D721Med (cell line): ENCODE measurements around the gene PLA2G7.

Experiments used
- DNase-seq: peaks from one replicate; pipeline ENCODE4 v3.0.0; 2011; ENCODE audit warnings: low spot score; ENCODE audit not compliant: insufficient read length
- FAIRE-seq: peaks from 2 replicates; lab custom pipeline; 2011; peaks lifted over from hg19 to GRCh38; lab: Jason Lieb, UNC
- TF ChIP-seq, protein P1 (sequence below): IDR thresholded peaks from 2 replicates; pipeline ENCODE4 v1.5.1; 2012; ENCODE audit warnings: mild to moderate bottlenecking, control low read depth; ENCODE audit not compliant: insufficient read depth; ENCODE audit errors: missing control alignments

PLA2G7 gene

DNA sequence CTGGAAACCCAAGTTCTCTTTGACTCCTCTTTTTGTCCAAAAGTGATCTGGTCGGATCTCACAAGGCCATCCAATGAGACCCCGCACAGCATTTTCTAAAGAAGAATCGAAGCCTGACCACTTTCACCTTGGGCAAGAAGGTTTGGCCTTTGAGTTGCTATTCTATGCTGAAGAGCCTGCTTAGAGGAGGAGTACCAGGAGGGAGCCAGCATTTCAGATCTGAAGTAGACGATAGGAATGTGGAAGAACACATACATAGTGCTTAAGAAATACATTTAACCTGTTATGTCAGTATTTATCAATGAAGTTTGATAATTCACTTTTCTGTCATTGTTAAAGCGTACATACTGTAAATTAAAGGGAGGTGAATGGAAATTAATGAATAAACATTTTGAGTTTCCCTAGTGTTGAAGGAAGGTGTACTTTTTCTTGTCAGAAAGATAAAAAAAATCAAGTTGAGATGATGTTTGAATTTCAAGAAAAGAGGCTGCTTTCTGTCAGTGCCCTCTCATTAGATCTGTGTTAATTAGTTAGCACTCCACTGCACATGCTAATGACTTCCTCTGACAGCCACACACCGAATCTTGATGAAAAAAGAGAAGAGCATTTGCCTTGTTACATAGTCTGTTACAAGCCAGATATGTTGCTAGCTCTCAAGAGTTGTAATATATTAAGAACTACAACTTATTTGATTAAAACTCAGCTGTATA is 58.4 kb downstream of the PLA2G7 start:
- TF ChIP-seq, protein P1, sequence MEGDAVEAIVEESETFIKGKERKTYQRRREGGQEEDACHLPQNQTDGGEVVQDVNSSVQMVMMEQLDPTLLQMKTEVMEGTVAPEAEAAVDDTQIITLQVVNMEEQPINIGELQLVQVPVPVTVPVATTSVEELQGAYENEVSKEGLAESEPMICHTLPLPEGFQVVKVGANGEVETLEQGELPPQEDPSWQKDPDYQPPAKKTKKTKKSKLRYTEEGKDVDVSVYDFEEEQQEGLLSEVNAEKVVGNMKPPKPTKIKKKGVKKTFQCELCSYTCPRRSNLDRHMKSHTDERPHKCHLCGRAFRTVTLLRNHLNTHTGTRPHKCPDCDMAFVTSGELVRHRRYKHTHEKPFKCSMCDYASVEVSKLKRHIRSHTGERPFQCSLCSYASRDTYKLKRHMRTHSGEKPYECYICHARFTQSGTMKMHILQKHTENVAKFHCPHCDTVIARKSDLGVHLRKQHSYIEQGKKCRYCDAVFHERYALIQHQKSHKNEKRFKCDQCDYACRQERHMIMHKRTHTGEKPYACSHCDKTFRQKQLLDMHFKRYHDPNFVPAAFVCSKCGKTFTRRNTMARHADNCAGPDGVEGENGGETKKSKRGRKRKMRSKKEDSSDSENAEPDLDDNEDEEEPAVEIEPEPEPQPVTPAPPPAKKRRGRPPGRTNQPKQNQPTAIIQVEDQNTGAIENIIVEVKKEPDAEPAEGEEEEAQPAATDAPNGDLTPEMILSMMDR = no peak
- FAIRE-seq (no peak), DNase-seq (no peak)

GRCh38 chr6:46674410-46674809 is 60.8 kb downstream of the PLA2G7 start:
- DNase-seq = no peak
- TF ChIP-seq, protein P1 = no peak
- no peak for FAIRE-seq

GRCh38 chr6:46667377-46667776 is 67.8 kb downstream of the PLA2G7 start:
- FAIRE-seq (no peak), DNase-seq (no peak)
- TF ChIP-seq, protein P1 = no peak

DNA sequence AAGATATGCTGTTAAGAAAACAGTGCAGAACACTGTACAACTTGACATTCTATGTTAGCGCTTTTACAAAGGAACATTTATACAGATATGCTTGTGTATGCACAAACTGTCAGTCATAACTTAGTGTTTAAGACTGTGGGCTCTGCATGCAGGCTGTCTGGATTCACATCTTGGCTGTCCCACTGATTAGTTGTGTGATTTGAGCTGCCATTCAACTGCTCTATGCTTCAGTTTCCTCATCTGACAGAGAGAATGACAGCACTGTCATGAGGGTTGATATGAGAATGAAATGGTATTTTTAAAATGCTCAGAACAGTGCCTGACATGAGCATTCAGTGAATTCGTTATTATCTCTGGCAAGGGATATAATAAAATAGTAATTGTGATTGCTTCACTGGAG is 73.7 kb downstream of the PLA2G7 start:
- DNase-seq = no peak
- FAIRE-seq = no peak
- TF ChIP-seq, protein P1 = no peak

DNA sequence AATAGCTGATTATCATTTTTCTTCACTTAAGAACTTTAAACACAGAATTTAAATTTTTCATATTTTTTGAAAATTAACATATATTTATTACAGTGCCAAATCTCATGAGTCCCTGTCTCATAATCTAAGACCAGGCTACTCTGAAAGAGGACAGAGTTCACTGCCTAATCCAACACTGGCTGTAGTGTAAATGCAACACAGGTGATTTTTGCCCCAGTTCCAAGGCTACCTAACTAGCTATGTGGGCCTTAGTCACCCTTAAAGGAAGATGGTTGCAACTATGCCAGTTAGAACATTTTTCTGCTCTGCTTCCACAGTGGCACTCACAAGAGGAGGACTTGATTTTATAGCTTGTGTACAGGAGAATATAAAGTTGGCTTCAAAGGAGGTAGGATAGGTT is 77.5 kb downstream of the PLA2G7 start:
- no peak for FAIRE-seq
- TF ChIP-seq, protein P1 = no peak
- no peak for DNase-seq

DNA sequence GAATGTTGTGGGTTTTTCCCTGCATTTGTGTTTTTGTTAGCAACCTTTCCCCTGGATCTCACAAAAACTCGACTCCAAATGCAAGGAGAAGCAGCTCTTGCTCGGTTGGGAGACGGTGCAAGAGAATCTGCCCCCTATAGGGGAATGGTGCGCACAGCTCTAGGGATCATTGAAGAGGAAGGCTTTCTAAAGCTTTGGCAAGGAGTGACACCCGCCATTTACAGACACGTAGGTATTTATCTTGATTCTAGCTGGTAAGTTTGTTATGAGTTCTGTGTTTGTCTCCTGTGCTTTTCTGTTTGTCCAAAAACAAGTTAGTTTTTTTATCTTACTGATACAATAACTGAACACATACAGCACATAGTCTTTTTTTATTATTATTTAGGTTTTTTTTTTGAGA is 79.4 kb downstream of the PLA2G7 start:
- TF ChIP-seq, protein P1 = peak; percentile 45
- FAIRE-seq (no peak), DNase-seq (no peak)
